ENCODE measurements around the gene RNASE11. TPM values are rescaled to one million over a fixed set of nuclear protein-coding genes. Genes with fewer than 3 reads are reported as not detected.

Gene RNASE11
- total and polyA plus RNA-seq, 7 donors, result not detected

DNA sequence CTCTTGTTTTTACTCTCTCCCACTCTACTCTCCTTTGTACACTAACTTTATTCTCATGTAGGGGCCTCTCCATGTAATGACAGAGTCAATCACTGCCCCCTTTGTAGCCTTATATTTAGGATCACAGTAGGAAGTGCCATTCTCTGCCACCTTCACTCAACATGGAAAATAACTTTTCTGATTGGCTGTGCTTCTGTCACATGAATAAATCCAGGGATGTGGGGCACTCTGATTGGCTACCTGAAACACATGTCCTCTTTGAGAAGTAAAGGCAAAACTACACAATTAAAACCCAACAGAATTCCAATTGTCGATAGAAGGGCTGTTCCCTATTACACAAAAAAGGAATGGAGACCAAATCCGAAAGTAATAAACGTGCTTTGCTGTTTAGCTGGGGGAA is 26.8 kb downstream of the RNASE11 start, which contains the start of gene RNASE9:
RNASE9 (minus strand) TSS at position 87 of the 400 bp plus-strand sequence.
- Histone ChIP-seq H3K4me1 (no peaks in the 10 kb centered on the region), H3K27ac (no peak within 1 kb of the TSS), H3K9me3 (no peaks in the 10 kb centered on the region), H3K27me3 (no peaks in the 10 kb centered on the region), H3K4me3 (no peak within 1 kb of the TSS), H3K36me3 (no peaks in the 10 kb centered on the region)
- 87 to 95% methylated on average over 3 of the region's 3 CpGs for WGBS, 2 donors
- DNase-seq, result no peak
- intact Hi-C loops (cut with DNase I), result no loop called here
- TF ChIP-seq EP300 (IDR thresholded peaks at IDR 0.05), result no peak
- no peak for TF ChIP-seq POLR2A (IDR thresholded peaks at IDR 0.05)
- TF ChIP-seq POLR2AphosphoS5 (IDR thresholded peaks at IDR 0.05), result no peak
- TF ChIP-seq, protein P1, sequence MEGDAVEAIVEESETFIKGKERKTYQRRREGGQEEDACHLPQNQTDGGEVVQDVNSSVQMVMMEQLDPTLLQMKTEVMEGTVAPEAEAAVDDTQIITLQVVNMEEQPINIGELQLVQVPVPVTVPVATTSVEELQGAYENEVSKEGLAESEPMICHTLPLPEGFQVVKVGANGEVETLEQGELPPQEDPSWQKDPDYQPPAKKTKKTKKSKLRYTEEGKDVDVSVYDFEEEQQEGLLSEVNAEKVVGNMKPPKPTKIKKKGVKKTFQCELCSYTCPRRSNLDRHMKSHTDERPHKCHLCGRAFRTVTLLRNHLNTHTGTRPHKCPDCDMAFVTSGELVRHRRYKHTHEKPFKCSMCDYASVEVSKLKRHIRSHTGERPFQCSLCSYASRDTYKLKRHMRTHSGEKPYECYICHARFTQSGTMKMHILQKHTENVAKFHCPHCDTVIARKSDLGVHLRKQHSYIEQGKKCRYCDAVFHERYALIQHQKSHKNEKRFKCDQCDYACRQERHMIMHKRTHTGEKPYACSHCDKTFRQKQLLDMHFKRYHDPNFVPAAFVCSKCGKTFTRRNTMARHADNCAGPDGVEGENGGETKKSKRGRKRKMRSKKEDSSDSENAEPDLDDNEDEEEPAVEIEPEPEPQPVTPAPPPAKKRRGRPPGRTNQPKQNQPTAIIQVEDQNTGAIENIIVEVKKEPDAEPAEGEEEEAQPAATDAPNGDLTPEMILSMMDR (IDR thresholded peaks at IDR 0.05), result no peak

DNA sequence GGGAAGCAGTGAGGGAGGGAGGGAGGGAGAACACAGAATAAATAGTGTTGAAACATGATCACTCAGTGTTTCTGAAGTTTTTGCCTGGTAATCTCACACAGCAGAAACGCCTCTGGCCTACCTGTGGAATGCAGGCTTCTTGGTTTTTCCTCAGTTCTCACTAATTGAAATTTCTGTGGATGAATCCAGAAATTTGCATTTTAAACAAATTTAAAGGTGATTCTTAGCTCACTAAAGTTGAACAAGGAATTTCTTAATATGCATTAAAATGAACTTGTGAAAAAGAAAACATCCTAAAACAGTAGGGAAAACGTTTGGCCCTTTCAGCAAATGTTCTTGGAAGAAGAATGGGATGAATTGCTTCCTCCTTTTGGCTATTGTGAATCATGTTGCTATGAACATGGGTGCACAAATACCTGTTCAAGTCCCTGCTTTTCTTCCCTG is 28.3 kb downstream of the RNASE11 start:
- Histone ChIP-seq H3K9me3 (no peaks in the 10 kb centered on the region), H3K36me3 (no peaks in the 10 kb centered on the region), H3K4me3 (no peak overlapping the region), H3K4me1 (no peaks in the 10 kb centered on the region), H3K27ac (no peak overlapping the region), H3K27me3 (no peaks in the 10 kb centered on the region)
- TF ChIP-seq, protein P1 (IDR thresholded peaks at IDR 0.05), result no peak
- no peak for TF ChIP-seq EP300 (IDR thresholded peaks at IDR 0.05)
- TF ChIP-seq POLR2A (IDR thresholded peaks at IDR 0.05), result no peak
- no peak for TF ChIP-seq POLR2AphosphoS5 (IDR thresholded peaks at IDR 0.05)
- intact Hi-C loops (cut with DNase I), result no loop called here
- DNase-seq, result no peak
- 46 to 64% methylated on average over 2 of the region's 2 CpGs for WGBS, 2 donors

- Histone ChIP-seq H3K36me3 (no peaks in the 10 kb centered on the region), H3K4me1 (no peaks in the 10 kb centered on the region), H3K27me3 (no peaks in the 10 kb centered on the region), H3K9me3 (no peaks in the 10 kb centered on the region), H3K27ac (no peak overlapping the region), H3K4me3 (no peak overlapping the region)
- TF ChIP-seq EP300 (IDR thresholded peaks at IDR 0.05), result no peak
- TF ChIP-seq, protein P1 (IDR thresholded peaks at IDR 0.05), result no peak
- TF ChIP-seq POLR2A (IDR thresholded peaks at IDR 0.05), result no peak
- TF ChIP-seq POLR2AphosphoS5 (IDR thresholded peaks at IDR 0.05), result no peak
- WGBS, 2 donors, result 66 to 78% methylated on average over 2 of the region's 2 CpGs
- intact Hi-C loops (cut with DNase I), result no loop called here
- DNase-seq, result no peak
Observed at GRCh38 chr14:20557212-20557542, 30.6 kb downstream of the RNASE11 start.

DNA sequence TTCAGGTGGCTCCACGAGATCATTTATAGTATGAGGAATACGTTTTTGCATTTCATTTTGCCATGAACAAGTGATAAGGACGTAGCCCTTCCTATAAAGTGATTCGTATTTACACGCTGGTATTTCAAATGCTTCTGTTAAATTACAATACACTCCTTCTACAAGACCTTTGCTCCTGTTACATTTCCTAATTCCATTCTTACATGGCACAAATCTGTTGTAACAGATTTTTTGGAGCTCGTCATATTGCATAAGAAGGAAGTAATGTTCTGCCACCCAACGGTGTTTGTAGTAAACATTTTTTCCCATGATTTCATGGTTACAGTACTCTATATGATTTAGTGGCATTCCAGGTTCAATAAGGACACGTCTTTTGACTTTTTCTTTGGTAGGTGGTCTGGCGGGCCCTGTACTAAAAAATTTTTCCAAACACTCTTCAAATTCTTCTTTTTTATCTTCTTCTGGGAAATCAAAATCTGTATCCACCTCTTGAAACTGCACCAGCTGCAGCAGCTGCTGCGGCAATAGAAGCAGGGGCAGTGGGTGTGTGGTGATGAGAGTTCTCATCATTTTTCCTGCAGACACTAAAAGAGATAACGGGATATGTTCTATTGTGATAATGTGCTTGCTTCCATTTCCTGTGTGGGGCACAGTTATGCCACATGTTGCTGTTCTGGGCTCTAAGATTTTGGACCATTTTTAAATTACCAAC is 31.1 kb downstream of the RNASE11 start:
- Histone ChIP-seq H3K9me3 (no peaks in the 10 kb centered on the region), H3K4me1 (no peaks in the 10 kb centered on the region), H3K27ac (no peak overlapping the region), H3K36me3 (no peaks in the 10 kb centered on the region), H3K27me3 (no peaks in the 10 kb centered on the region), H3K4me3 (no peak overlapping the region)
- TF ChIP-seq POLR2A (IDR thresholded peaks at IDR 0.05), result no peak
- intact Hi-C loops (cut with DNase I), result no loop called here
- no peak for DNase-seq
- WGBS, 2 donors, result 63 to 78% methylated on average over 11 of the region's 11 CpGs

DNA sequence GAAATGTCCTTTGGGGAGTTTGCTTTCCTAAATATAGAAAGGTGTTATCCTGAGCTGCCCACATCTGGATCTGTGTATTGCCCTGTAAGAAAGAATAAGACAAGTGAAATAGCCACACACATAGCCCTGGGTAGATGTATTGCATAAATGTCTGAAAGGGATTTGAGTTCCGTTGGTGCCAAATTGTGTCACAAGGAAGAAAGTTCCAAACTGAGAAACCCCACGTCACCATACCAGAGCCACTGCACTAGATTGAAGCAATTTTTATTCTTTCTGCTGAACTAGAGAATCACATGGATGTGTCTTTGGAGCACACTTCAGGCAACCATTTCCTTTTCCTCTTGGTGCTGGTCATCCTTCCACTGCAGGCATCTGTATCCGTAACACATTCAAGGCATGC is 32.0 kb downstream of the RNASE11 start:
- H3K27me3 ChIP-seq, result no peaks in the 10 kb centered on the region
- H3K27ac ChIP-seq, result no peak overlapping the region
- no peak overlapping the region for H3K4me3 ChIP-seq
- no peaks in the 10 kb centered on the region for H3K4me1 ChIP-seq
- no peaks in the 10 kb centered on the region for H3K9me3 ChIP-seq
- TF ChIP-seq, protein P1 (IDR thresholded peaks at IDR 0.05), result no peak
- TF ChIP-seq POLR2A (IDR thresholded peaks at IDR 0.05), result no peak
- no peak for TF ChIP-seq EP300 (IDR thresholded peaks at IDR 0.05)
- no peak for TF ChIP-seq POLR2AphosphoS5 (IDR thresholded peaks at IDR 0.05)
- intact Hi-C loops (cut with DNase I), result no loop called here
- no peak for DNase-seq
- H3K36me3 ChIP-seq, result no peaks in the 10 kb centered on the region
- WGBS, 2 donors, result 92% methylated on average over 3 of the region's 3 CpGs
